ENCODE measurements around the gene COBL. TPM values are rescaled to one million over a fixed set of nuclear protein-coding genes. Genes with fewer than 3 reads are reported as not detected.
A peak's percentile ranks its signal among the peaks of the same experiment; 100 is the strongest.

COBL gene
- total RNA-seq, 1 donor from 2014 or later: 27.9 TPM

DNA sequence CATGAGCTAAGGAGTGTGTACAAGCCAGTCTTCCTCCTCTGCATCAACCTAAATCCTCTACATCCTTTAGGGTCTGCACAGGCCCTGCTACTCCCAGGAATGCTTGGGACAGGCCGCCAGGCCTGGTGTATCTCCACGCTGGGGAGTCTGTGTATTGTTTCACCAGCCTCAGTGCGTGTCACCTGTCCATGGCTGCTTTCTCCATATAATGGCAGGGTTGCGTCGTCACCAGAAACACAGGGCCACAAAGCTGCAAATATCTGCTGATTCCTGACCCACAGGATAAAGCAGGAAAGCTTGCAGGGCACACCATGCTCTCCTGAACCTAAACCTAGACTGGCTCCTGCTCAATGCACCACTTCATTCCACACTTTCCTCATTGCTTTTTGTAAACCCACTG is 45.6 kb downstream of the COBL start:
- Histone ChIP-seq H3K27me3 (ENCODE audit: low read depth) (no peaks in the 10 kb centered on the region), H3K27ac (no peak overlapping the region), H3K4me3 (no peak overlapping the region), H3K36me3 (no peaks in the 10 kb centered on the region), H3K9me3 (no peaks in the 10 kb centered on the region), H3K4me1 (no peaks in the 10 kb centered on the region)
- DNase-seq (no peak), ATAC-seq (no peak)
- TF ChIP-seq, protein P1, sequence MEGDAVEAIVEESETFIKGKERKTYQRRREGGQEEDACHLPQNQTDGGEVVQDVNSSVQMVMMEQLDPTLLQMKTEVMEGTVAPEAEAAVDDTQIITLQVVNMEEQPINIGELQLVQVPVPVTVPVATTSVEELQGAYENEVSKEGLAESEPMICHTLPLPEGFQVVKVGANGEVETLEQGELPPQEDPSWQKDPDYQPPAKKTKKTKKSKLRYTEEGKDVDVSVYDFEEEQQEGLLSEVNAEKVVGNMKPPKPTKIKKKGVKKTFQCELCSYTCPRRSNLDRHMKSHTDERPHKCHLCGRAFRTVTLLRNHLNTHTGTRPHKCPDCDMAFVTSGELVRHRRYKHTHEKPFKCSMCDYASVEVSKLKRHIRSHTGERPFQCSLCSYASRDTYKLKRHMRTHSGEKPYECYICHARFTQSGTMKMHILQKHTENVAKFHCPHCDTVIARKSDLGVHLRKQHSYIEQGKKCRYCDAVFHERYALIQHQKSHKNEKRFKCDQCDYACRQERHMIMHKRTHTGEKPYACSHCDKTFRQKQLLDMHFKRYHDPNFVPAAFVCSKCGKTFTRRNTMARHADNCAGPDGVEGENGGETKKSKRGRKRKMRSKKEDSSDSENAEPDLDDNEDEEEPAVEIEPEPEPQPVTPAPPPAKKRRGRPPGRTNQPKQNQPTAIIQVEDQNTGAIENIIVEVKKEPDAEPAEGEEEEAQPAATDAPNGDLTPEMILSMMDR (IDR thresholded peaks at IDR 0.05): no peak
- intact Hi-C loops (cut with DNase I): no loop called here

DNA sequence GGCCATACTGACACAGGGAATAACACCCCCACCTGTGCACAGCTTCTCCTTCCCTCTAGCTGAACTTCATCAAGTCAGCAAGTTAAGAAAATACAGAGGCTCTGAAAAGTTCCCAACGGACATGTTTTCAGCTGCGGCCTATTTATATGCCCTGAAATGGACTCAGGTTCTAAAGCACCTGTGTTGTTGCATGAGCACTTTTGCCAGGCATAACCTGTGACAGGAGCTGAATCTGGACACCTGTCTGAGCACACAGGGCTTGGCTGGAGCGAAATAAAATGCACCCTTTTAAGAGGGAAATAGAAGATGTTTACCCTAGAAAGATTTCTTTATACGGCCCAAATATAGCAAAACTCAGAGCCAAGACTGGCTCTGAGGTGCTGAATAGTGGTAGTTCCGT is 46.7 kb downstream of the COBL start:
- no peak for ATAC-seq
- intact Hi-C loops (cut with DNase I): no loop called here
- Histone ChIP-seq H3K27ac (no peak overlapping the region), H3K9me3 (no peaks in the 10 kb centered on the region), H3K4me3 (no peak overlapping the region), H3K4me1 (no peaks in the 10 kb centered on the region), H3K27me3 (ENCODE audit: low read depth) (no peaks in the 10 kb centered on the region), H3K36me3 (no peaks in the 10 kb centered on the region)
- DNase-seq: no peak
- TF ChIP-seq, protein P1 (IDR thresholded peaks at IDR 0.05): no peak

DNA sequence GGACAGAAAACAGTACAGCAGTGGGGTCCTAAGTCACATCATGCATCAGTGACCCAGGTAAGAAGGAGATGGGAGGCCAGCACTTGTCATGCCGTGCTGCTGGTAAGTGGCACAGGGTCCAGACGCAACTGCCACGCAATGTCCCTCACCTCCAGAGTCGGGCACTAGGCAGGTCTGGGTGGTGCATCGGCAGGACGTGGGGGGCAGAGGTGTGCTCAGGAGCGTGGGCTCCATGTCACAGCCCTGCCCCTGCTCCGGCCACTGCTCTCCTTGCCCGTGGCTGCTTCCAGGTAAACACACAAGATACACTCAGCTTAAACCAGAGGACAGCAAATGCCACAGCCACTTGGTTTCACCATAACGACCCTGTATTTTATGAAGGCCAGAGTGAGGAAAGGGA is 47.3 kb downstream of the COBL start:
- intact Hi-C loops (cut with DNase I): no loop called here
- peak in 1 of 2 donors; percentile 18 for ATAC-seq
- no peak for DNase-seq
- Histone ChIP-seq H3K4me3 (no peak overlapping the region), H3K27me3 (ENCODE audit: low read depth) (no peaks in the 10 kb centered on the region), H3K27ac (no peak overlapping the region), H3K36me3 (no peaks in the 10 kb centered on the region), H3K9me3 (no peaks in the 10 kb centered on the region), H3K4me1 (no peaks in the 10 kb centered on the region)
- TF ChIP-seq, protein P1 (IDR thresholded peaks at IDR 0.05): no peak

DNA sequence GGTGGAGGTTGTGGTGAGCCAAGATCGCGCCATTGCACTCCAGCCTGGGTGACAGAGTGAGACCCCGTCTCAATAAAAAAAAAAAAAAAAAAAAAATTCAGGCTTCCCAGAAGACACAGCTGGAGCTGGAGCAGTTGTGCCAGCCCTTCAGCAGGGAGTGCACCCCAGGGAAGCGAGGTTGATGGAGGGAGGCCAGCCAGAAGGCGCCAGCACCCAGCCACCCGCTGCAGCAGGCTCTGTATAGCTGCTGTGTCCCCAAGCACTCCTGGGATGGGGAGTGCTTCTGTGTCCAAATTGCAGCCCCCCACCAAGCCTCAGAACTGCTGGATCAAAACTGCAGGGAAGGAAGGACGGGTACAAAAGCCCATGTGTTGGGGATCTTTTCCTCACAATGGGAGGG is 47.8 kb downstream of the COBL start:
- Histone ChIP-seq H3K9me3 (no peaks in the 10 kb centered on the region), H3K4me3 (no peak overlapping the region), H3K4me1 (no peaks in the 10 kb centered on the region), H3K36me3 (no peaks in the 10 kb centered on the region), H3K27me3 (ENCODE audit: low read depth) (no peaks in the 10 kb centered on the region), H3K27ac (no peak overlapping the region)
- DNase-seq (no peak), ATAC-seq (no peak)
- TF ChIP-seq, protein P1 (IDR thresholded peaks at IDR 0.05): no peak
- intact Hi-C loops (cut with DNase I): no loop called here

DNA sequence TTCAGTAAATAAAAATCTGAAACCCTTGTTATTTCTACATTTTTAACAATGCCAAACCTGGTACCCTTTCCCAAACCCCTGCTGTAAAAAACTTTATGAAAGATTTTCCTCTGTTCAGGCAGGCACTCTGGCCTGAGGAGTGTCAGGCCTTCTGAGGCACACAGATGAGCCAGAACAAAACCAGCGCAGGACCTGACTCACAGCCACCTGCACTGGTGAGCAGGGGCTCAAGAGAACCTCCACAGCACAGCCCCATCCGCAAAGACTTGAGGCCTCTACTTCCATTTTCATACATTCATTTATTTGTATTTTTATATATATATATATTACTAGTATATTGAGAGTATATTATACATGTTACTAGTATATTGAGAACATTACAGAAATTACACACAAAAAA is 49.4 kb downstream of the COBL start:
- DNase-seq (no peak), ATAC-seq (no peak)
- H3K9me3 ChIP-seq: no peaks in the 10 kb centered on the region

More for the DNA sequence above, 49.4 kb downstream of the COBL start:
- no peak overlapping the region for H3K27ac ChIP-seq
- no peaks in the 10 kb centered on the region for H3K36me3 ChIP-seq
- H3K4me3 ChIP-seq: no peak overlapping the region
- intact Hi-C loops (cut with DNase I): no loop called here
- peaks cover 10% of the 10 kb centered on the region for H3K4me1 ChIP-seq
- no peaks in the 10 kb centered on the region for H3K27me3 ChIP-seq (ENCODE audit: low read depth)
- TF ChIP-seq, protein P1 (IDR thresholded peaks at IDR 0.05): no peak
